B cell (primary cell): ENCODE measurements around the gene HOXA3. TPM values are rescaled to one million over a fixed set of nuclear protein-coding genes. Genes with fewer than 3 reads are reported as not detected.

Experiments used
- ATAC-seq: fragments of 200-7000 bp; cut with Tn5 transposase; one replicate; pipeline ENCODE4 v1.10.0; 2021; ENCODE audit warnings: low read depth, mild to moderate bottlenecking, moderate number of reproducible peaks, moderate library complexity
- CTCF ChIA-PET: fragments of 350-600 bp; sonication (Branson Sonifier 250); formaldehyde crosslinking; loops from one replicate; lab custom pipeline; 2021; ENCODE audit warnings: antibody characterized with exemption, inconsistent platforms; lab: Charles Lee
- POLR2A ChIA-PET: fragments of 350-600 bp; sonication (Branson Sonifier 250); formaldehyde crosslinking; loops from one replicate; lab custom pipeline; 2021; ENCODE audit warnings: antibody characterized with exemption; lab: Charles Lee
- DNase-seq: peaks from one replicate; pipeline ENCODE4 v3.0.0; 2013
- H2AFZ ChIP-seq: 2 replicates; pipeline ENCODE4 v1.6.1; 2012; ENCODE audit warnings: mild to moderate bottlenecking, low read depth, low read length; ENCODE audit not compliant: insufficient read depth, poor library complexity, severe bottlenecking
- H3K27ac ChIP-seq, 2 donors: 1 replicate in 1 of 2; 2 replicates in 1 of 2; pipeline ENCODE4 v1.5.1; 2012 to 2013; ENCODE audit warnings: low read length in 2 of 2, mild to moderate bottlenecking in 2 of 2, moderate library complexity in 1 of 2
- H3K27me3 ChIP-seq, 4 experiments: fragments of 200-600 bp in 1 of 4; sonication (generic) in 1 of 4; replicated peaks in 1 of 4; 1 replicate in 2 of 4; 2 replicates in 2 of 4; pipeline versions ENCODE4 v1.6.1 to v1.7.0; 2013 to 2016; ENCODE audit warnings: low read length in 3 of 4, mild to moderate bottlenecking in 2 of 4, mixed read lengths in 1 of 4, moderate library complexity in 1 of 4; ENCODE audit not compliant: insufficient read depth in 4 of 4, control insufficient read depth in 3 of 4; ENCODE audit errors: control extremely low read depth in 1 of 4
- H3K36me3 ChIP-seq, 2 experiments: replicated peaks in 1 of 2; 1 replicate in 1 of 2; 2 replicates in 1 of 2; pipeline versions ENCODE4 v1.6.1 to v1.7.1; 2013; ENCODE audit warnings: low read length in 1 of 2; ENCODE audit not compliant: insufficient read depth in 2 of 2, control insufficient read depth in 1 of 2; ENCODE audit errors: control extremely low read depth in 1 of 2, extremely low read depth in 1 of 2
- H3K4me1 ChIP-seq, 2 donors: fragments of 200-600 bp in 1 of 2; sonication (generic) in 1 of 2; 1 replicate in 1 of 2; 2 replicates in 1 of 2; pipeline versions ENCODE4 v1.5.1 to v1.6.1; 2013 to 2017; ENCODE audit warnings: low read length in 2 of 2; ENCODE audit not compliant: control insufficient read depth in 2 of 2, insufficient read depth in 2 of 2
- H3K4me2 ChIP-seq: replicated peaks from 2 replicates; pipeline ENCODE3; 2012; ENCODE audit warnings: mild to moderate bottlenecking, low read depth, low read length; ENCODE audit not compliant: poor library complexity, severe bottlenecking
- H3K4me3 ChIP-seq, 5 experiments: fragments of 200-600 bp in 1 of 5; sonication (generic) in 1 of 5; 1 replicate in 3 of 5; 2 replicates in 2 of 5; pipeline versions ENCODE4 v1.5.1 to v1.7.0; 2011 to 2016; ENCODE audit warnings: low read length in 4 of 5, mild to moderate bottlenecking in 4 of 5, low read depth in 2 of 5, control low read depth in 1 of 5, moderate library complexity in 1 of 5; ENCODE audit not compliant: insufficient read depth in 1 of 5; ENCODE audit errors: control extremely low read depth in 1 of 5, extremely low read depth in 1 of 5
- H3K79me2 ChIP-seq: fragments of 200-600 bp; sonication (generic); one replicate; pipeline ENCODE4 v1.6.0; 2016; ENCODE audit warnings: low read length; ENCODE audit not compliant: control insufficient read depth, insufficient read depth
- H3K9ac ChIP-seq: fragments of 200-600 bp; sonication (generic); 2 replicates; pipeline ENCODE4 v1.6.1; 2017; ENCODE audit warnings: mild to moderate bottlenecking, low read length, moderate library complexity
- H3K9me3 ChIP-seq, 3 donors: one replicate each; pipeline versions ENCODE4 v1.6.1 to v1.7.1; 2013; ENCODE audit warnings: low read length in 2 of 3; ENCODE audit not compliant: control insufficient read depth in 2 of 3, insufficient read depth in 1 of 3; ENCODE audit errors: control extremely low read depth in 1 of 3
- H4K20me1 ChIP-seq: 2 replicates; pipeline ENCODE4 v1.6.0; 2012; ENCODE audit warnings: mild to moderate bottlenecking, low read length; ENCODE audit not compliant: insufficient read depth, control insufficient read depth, poor library complexity, severe bottlenecking
- H3K27ac Mint-ChIP-seq: one replicate; pipeline ENCODE4 v1.8.0; 2021; ENCODE audit warnings: mixed read lengths
- H3K27me3 Mint-ChIP-seq: one replicate; pipeline ENCODE4 v1.8.0; 2021; ENCODE audit warnings: mixed read lengths
- H3K4me1 Mint-ChIP-seq: one replicate; pipeline ENCODE4 v1.8.0; 2021; ENCODE audit warnings: mixed read lengths
- H3K4me3 Mint-ChIP-seq: one replicate; pipeline ENCODE4 v1.8.0; 2021; ENCODE audit warnings: mixed read lengths
- H3K9me3 Mint-ChIP-seq: one replicate; pipeline ENCODE4 v1.8.0; 2022; ENCODE audit warnings: mixed read lengths; ENCODE audit not compliant: insufficient read depth
- CTCF ChIP-seq: fragments of 200-600 bp; IDR thresholded peaks from one replicate; pipeline ENCODE4 v1.8.0; 2022; ENCODE audit warnings: antibody characterized with exemption, mild to moderate bottlenecking
- EZH2 ChIP-seq: IDR thresholded peaks from 2 replicates; pipeline ENCODE4 v1.6.1; 2012; ENCODE audit warnings: borderline replicate concordance, low read depth, mild to moderate bottlenecking, moderate library complexity, low read length; ENCODE audit not compliant: insufficient read depth, poor library complexity, severe bottlenecking
- WGBS: methylation state at CpG from one replicate; pipeline ENCODE4 v1.1.5; 2013; ENCODE audit warnings: missing lambda C conversion rate; ENCODE audit not compliant: insufficient coverage; 5-methylcytosine and 5-hydroxymethylcytosine counted together
- intact Hi-C: fragments of 100-400 bp; cut with micrococcal nuclease; formaldehyde crosslinking; loops from one replicate; pipeline ENCODE4 v1.10.0; 2022
- polyA plus RNA-seq: library from polyadenylated mRNA; depleted of rRNA; stranded (reverse); fragments of >200 nt; gene quantifications from 2 replicates; pipeline ENCODE4 v1.2.3, GENCODE V29; 2012
- total RNA-seq, 2 donors: library from RNA; stranded (reverse); fragments of 120-200 nt in 1 of 2; gene quantifications; 1 replicate in 1 of 2; 2 replicates in 1 of 2; pipeline versions ENCODE4 v1.2.3 to v1.2.4, GENCODE V29; 2013 to 2022

Gene HOXA3
- total and polyA plus RNA-seq, 2 donors (not counting 1 experiment from before 2014, with no cell fraction given) = 0.07 TPM; not detected in 1

- ChIA-PET CTCF (interaction anchor here (1.0 to 1.5 kb wide), 3 partner anchors 15 to 33 kb away, joined by 3 to 6 read pairs (median 4); no protein-coding TSS in a partner anchor), POLR2A (interaction anchor here (1.1 kb wide), 1 partner anchor 10 kb away, joined by 5 read pairs; no protein-coding TSS in a partner anchor)
- intact Hi-C loops = loop anchor here (10.0 kb wide), 2 partner anchors 891 to 971 kb away; no protein-coding TSS in a partner anchor
- H3K4me1 Mint-ChIP-seq = peaks cover 23% of the 10 kb centered on the region
- H3K9ac ChIP-seq = no peak within 1 kb of the TSS
- WGBS = 8% methylated on average over 67 of the region's 82 CpGs
- no peaks in the 10 kb centered on the region for H3K79me2 ChIP-seq
- no peaks in the 10 kb centered on the region for H3K36me3 ChIP-seq
- H3K27me3 ChIP-seq = peaks cover 0 to 89% (median 75%) of the 10 kb centered on the region in 4 experiments
- H3K4me1 ChIP-seq = peaks cover 45 to 61% of the 10 kb centered on the region in 2 donors
- H2AFZ ChIP-seq = peak within 1 kb of the TSS; percentile 2
- H4K20me1 ChIP-seq = peaks cover 4% of the 10 kb centered on the region
- H3K27ac Mint-ChIP-seq = peak within 1 kb of the TSS; percentile 82
- H3K4me2 ChIP-seq = peak within 1 kb of the TSS; percentile 18
- peaks cover 57% of the 10 kb centered on the region for H3K27me3 Mint-ChIP-seq
- no peak for TF ChIP-seq EZH2
- no peak for TF ChIP-seq CTCF
- H3K4me3 ChIP-seq = peak within 1 kb of the TSS in 2 of 5 experiments; percentile 3 to 5
- DNase-seq (peak; percentile 44), ATAC-seq (no peak)
- H3K27ac ChIP-seq = no peak within 1 kb of the TSS
- peaks cover 0 to 78% (median 18%) of the 10 kb centered on the region in 3 donors for H3K9me3 ChIP-seq
- no peaks in the 10 kb centered on the region for H3K9me3 Mint-ChIP-seq
- peak within 1 kb of the TSS; percentile 13 for H3K4me3 Mint-ChIP-seq
Measured at GRCh38 chr7:27165089-27165995, 13.0 kb upstream of the HOXA3 start, which contains the start of gene HOXA9. HOXA9 (minus strand) TSS chr7:27165537; CDS start chr7:27165457, 80 bp downstream.
